Panc1 (cell line): ENCODE measurements around the gene STMND1.
"Not testable (repeated sequence)": the region's sequence is repeated elsewhere in the genome, so short reads cannot be mapped to it uniquely, and the experiment has no call there.

Experiments
- TCF7L2 ChIP-seq: IDR thresholded peaks from 2 replicates; pipeline ENCODE4 v1.6.1; 2011; ENCODE audit warnings: mild to moderate bottlenecking, low read depth, low read length, inconsistent platforms
- TF ChIP-seq, protein P1 (sequence below): fragments of 450-650 bp; IDR thresholded peaks from 2 replicates; pipeline ENCODE4 v1.5.1; 2017; ENCODE audit warnings: mild to moderate bottlenecking

- TF ChIP-seq TCF7L2 = not testable (repeated sequence)
- TF ChIP-seq, protein P1, sequence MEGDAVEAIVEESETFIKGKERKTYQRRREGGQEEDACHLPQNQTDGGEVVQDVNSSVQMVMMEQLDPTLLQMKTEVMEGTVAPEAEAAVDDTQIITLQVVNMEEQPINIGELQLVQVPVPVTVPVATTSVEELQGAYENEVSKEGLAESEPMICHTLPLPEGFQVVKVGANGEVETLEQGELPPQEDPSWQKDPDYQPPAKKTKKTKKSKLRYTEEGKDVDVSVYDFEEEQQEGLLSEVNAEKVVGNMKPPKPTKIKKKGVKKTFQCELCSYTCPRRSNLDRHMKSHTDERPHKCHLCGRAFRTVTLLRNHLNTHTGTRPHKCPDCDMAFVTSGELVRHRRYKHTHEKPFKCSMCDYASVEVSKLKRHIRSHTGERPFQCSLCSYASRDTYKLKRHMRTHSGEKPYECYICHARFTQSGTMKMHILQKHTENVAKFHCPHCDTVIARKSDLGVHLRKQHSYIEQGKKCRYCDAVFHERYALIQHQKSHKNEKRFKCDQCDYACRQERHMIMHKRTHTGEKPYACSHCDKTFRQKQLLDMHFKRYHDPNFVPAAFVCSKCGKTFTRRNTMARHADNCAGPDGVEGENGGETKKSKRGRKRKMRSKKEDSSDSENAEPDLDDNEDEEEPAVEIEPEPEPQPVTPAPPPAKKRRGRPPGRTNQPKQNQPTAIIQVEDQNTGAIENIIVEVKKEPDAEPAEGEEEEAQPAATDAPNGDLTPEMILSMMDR = not testable (repeated sequence)
Observed at GRCh38 chr6:17073596-17073995, 28.3 kb upstream of the STMND1 start.
